Trophoblast cell (in vitro differentiated cells and primary cell): ENCODE results near the gene SAMD14.
A peak's percentile ranks its signal among the peaks of the same experiment; 100 is the strongest.

Experiments
- DNase-seq, 2 donors: peaks; one replicate each; pipeline ENCODE4 v3.0.0-alpha.2; 2016
- H2AFZ ChIP-seq: 2 replicates; pipeline ENCODE4 v1.6.1; 2013; ENCODE audit warnings: low read length, moderate library complexity, mild to moderate bottlenecking; ENCODE audit not compliant: insufficient read depth, poor library complexity
- H2AK5ac ChIP-seq: 2 replicates; pipeline ENCODE4 v1.6.1; 2013; ENCODE audit warnings: mild to moderate bottlenecking, low read length
- H2BK120ac ChIP-seq: 2 replicates; pipeline ENCODE4 v1.6.1; 2013; ENCODE audit warnings: low read length, mild to moderate bottlenecking, moderate library complexity; ENCODE audit not compliant: insufficient read depth, poor library complexity
- H2BK12ac ChIP-seq: 2 replicates; pipeline ENCODE4 v1.6.1; 2013; ENCODE audit warnings: mild to moderate bottlenecking, low read length, moderate library complexity
- H2BK5ac ChIP-seq: 2 replicates; pipeline ENCODE4 v1.6.1; 2013; ENCODE audit warnings: low read length, low read depth, moderate library complexity, mild to moderate bottlenecking; ENCODE audit not compliant: poor library complexity
- H3K14ac ChIP-seq: 2 replicates; pipeline ENCODE4 v1.6.1; 2013; ENCODE audit warnings: mild to moderate bottlenecking, low read length
- H3K18ac ChIP-seq: 2 replicates; pipeline ENCODE4 v1.6.1; 2013; ENCODE audit warnings: mild to moderate bottlenecking, low read length
- H3K23ac ChIP-seq: 2 replicates; pipeline ENCODE4 v1.6.1; 2013; ENCODE audit warnings: low read length
- H3K27ac ChIP-seq: 2 replicates; pipeline ENCODE4 v1.5.1; 2013; ENCODE audit warnings: low read depth, mild to moderate bottlenecking, inconsistent platforms, low read length, moderate library complexity
- H3K27me3 ChIP-seq: 2 replicates; pipeline ENCODE4 v1.6.1; 2013; ENCODE audit warnings: inconsistent platforms, mild to moderate bottlenecking, low read length, moderate library complexity; ENCODE audit not compliant: insufficient read depth
- H3K36me3 ChIP-seq, 2 experiments: 1 replicate in 1 of 2; 2 replicates in 1 of 2; pipeline ENCODE4 v1.6.1; 2013; ENCODE audit warnings: low read length in 2 of 2, mild to moderate bottlenecking in 2 of 2, moderate library complexity in 1 of 2; ENCODE audit not compliant: insufficient read depth in 2 of 2, control insufficient read depth in 1 of 2
- H3K4ac ChIP-seq: 2 replicates; pipeline ENCODE4 v1.6.1; 2013; ENCODE audit warnings: low read depth, mild to moderate bottlenecking, low read length, moderate library complexity
- H3K4me1 ChIP-seq, 2 experiments: 1 replicate in 1 of 2; 2 replicates in 1 of 2; pipeline ENCODE4 v1.6.1; 2013; ENCODE audit warnings: low read length in 2 of 2, mild to moderate bottlenecking in 2 of 2, moderate library complexity in 1 of 2; ENCODE audit not compliant: insufficient read depth in 2 of 2, control insufficient read depth in 1 of 2
- H3K4me2 ChIP-seq: 2 replicates; pipeline ENCODE4 v1.6.1; 2013; ENCODE audit warnings: inconsistent platforms, mild to moderate bottlenecking, low read length, moderate library complexity
- H3K4me3 ChIP-seq: 2 replicates; pipeline ENCODE4 v1.5.1; 2013; ENCODE audit warnings: mild to moderate bottlenecking, low read depth, low read length, inconsistent platforms
- H3K79me1 ChIP-seq: one replicate; pipeline ENCODE4 v1.6.1; 2013; ENCODE audit warnings: low read length
- H3K79me2 ChIP-seq: 2 replicates; pipeline ENCODE4 v1.6.1; 2013; ENCODE audit warnings: low read length, mild to moderate bottlenecking; ENCODE audit not compliant: control insufficient read depth, insufficient read depth, poor library complexity
- H3K9ac ChIP-seq: 2 replicates; pipeline ENCODE4 v1.6.1; 2013; ENCODE audit warnings: mild to moderate bottlenecking, low read length
- H3K9me3 ChIP-seq: 2 replicates; pipeline ENCODE4 v1.6.1; 2013; ENCODE audit warnings: low read depth, mild to moderate bottlenecking, control low read depth, inconsistent platforms, low read length; ENCODE audit not compliant: insufficient read depth
- H4K12ac ChIP-seq: 2 replicates; pipeline ENCODE4 v1.6.1; 2013; ENCODE audit warnings: low read depth, mild to moderate bottlenecking, low read length, moderate library complexity
- H4K8ac ChIP-seq: 2 replicates; pipeline ENCODE4 v1.6.1; 2013; ENCODE audit warnings: low read depth, mild to moderate bottlenecking, low read length, moderate library complexity
- H4K91ac ChIP-seq: one replicate; pipeline ENCODE4 v1.6.1; 2013; ENCODE audit warnings: low read depth, mild to moderate bottlenecking, low read length, moderate library complexity
- WGBS: extraction: QIAGEN DNeasy Blood & Tissue Kit; methylation state at CpG from one replicate; pipeline ENCODE4 v1.1.7; 2013; ENCODE audit warnings: missing lambda C conversion rate; ENCODE audit not compliant: insufficient read length, insufficient coverage; ENCODE audit errors: extremely low coverage; 5-methylcytosine and 5-hydroxymethylcytosine counted together

The SAMD14 gene

DNA sequence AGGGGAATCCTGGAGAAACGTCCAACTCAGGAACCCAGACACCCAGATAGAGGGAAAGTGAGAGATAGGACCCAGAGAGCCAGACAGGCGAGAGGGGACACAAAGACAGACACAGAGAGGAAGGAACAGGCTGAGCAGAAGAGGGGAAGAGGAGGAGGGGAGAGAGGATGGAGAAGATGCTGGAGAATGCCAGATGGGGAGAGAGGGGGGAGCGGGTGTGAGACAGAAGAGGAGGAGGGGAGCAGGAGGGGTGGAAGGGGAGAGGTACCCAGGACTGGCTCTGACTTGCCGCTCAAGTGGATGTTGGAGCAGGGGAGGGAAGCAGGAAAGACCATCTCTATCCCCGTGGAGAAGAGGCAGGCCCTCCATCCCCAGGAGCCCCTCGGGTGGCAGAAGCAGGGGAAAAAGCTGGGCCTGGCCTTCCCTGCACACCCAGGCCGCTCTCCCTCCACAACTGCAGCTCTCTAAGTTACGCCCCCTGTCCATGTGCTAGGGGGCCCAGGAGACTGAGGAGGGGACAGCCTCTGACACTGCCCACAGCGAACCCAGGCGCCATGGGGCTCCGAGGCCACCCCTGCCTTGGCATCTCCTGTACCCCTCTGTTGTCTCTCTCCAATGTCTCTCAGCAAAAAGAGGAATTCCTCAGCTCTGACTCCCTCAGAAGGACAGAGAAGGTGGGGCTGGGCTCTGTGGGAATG is 15.7 kb upstream of the SAMD14 start:
- no peak overlapping the region for H3K4ac ChIP-seq
- H3K79me1 ChIP-seq = peaks cover 11% of the 10 kb centered on the region
- H4K8ac ChIP-seq = no peak overlapping the region
- WGBS = no CpG with 5 or more reads among the region's 11 CpGs
- H3K4me3 ChIP-seq = no peak overlapping the region
- peaks cover 15% of the 10 kb centered on the region for H3K79me2 ChIP-seq
- no peak overlapping the region for H2BK12ac ChIP-seq
- no peak overlapping the region for H3K9ac ChIP-seq
- H4K12ac ChIP-seq = no peak overlapping the region
- peak overlapping the region; percentile 15 for H3K18ac ChIP-seq
- no peak overlapping the region for H2AFZ ChIP-seq
- no peak overlapping the region for H2AK5ac ChIP-seq
- no peak overlapping the region for H3K23ac ChIP-seq
- peaks cover 3% of the 10 kb centered on the region for H3K9me3 ChIP-seq
- DNase-seq = no peak
- H3K27ac ChIP-seq = no peak overlapping the region
- peaks cover 53 to 59% of the 10 kb centered on the region in 2 experiments for H3K36me3 ChIP-seq
- no peak overlapping the region for H3K14ac ChIP-seq
- H4K91ac ChIP-seq = no peak overlapping the region
- H2BK5ac ChIP-seq = no peak overlapping the region
- H2BK120ac ChIP-seq = no peak overlapping the region
- H3K4me2 ChIP-seq = no peak overlapping the region
- H3K27me3 ChIP-seq = no peaks in the 10 kb centered on the region
- H3K4me1 ChIP-seq = peaks cover 5 to 21% of the 10 kb centered on the region in 2 experiments

DNA sequence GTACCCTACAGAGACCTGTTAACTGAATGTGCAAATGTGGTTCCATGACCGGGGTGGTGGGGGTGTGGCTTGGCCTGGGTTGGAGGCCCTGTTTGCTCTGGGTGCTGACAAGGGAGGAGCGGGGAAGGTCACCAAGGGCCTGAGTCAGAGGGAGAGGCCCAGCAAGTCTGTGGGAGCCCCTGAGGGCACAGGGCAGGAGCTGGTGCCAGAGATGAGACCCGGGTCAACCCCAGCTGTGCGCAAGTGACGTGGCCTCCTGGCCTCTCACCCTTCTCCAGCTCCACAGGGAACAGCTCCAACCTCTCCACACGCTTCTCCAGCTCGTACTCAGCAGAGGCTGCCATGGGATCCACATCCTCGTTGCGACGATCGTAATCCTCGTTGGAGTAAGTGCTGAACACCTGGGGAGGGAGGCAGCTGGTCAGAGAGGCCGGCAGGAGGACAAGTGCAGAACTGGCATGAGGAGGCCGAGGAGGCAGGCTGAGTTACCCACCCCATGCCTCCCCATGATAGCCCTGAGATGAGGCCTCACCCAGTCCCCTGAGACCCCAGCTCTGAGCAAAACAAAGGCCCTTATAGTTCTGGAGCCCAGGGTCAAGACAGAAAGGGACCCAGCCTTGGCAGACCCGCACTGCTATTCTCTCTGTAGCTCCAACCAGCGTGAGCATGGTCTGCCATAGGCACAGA is 15.0 kb upstream of the SAMD14 start:
- H2BK12ac ChIP-seq = no peak overlapping the region
- peaks cover 10% of the 10 kb centered on the region for H3K79me2 ChIP-seq
- peaks cover 9% of the 10 kb centered on the region for H3K79me1 ChIP-seq
- no peak overlapping the region for H3K23ac ChIP-seq
- no peak overlapping the region for H3K14ac ChIP-seq
- no peak overlapping the region for H3K4me3 ChIP-seq
- no peak overlapping the region for H2AFZ ChIP-seq
- peaks cover 5 to 23% of the 10 kb centered on the region in 2 experiments for H3K4me1 ChIP-seq
- no peak overlapping the region for H3K4ac ChIP-seq
- no CpG with 5 or more reads among the region's 16 CpGs for WGBS
- no peak overlapping the region for H4K12ac ChIP-seq
- H3K36me3 ChIP-seq = peaks cover 60 to 65% of the 10 kb centered on the region in 2 experiments
- no peaks in the 10 kb centered on the region for H3K27me3 ChIP-seq
- no peak overlapping the region for H3K27ac ChIP-seq
- H2BK120ac ChIP-seq = no peak overlapping the region
- peak in 1 of 2 donors; percentile 33 for DNase-seq
- no peak overlapping the region for H3K4me2 ChIP-seq
- H2BK5ac ChIP-seq = no peak overlapping the region
- no peak overlapping the region for H4K8ac ChIP-seq
- no peak overlapping the region for H3K9ac ChIP-seq
- no peak overlapping the region for H4K91ac ChIP-seq
- peaks cover 3% of the 10 kb centered on the region for H3K9me3 ChIP-seq
- H3K18ac ChIP-seq = no peak overlapping the region
- no peak overlapping the region for H2AK5ac ChIP-seq

DNA sequence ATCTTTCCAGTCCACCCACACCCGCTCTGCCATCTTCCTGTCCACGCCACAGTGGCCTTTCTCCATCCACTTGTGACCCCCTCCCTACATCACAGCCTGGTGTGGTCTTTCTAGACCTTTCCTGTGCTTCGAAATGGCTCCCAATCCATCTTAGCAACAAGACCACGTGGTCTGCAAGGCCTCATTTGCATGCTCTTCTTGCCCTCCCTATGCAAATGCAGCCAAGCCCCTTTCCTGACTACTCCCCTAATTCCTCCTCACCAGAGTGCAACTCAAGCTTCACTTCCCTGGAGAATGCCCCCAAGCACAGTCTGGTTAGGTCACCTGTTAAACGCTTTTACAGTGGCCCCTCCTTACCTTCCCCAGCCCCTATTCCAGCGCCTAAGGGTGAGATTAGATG is 14.4 kb upstream of the SAMD14 start:
- H4K12ac ChIP-seq = no peak overlapping the region

DNA sequence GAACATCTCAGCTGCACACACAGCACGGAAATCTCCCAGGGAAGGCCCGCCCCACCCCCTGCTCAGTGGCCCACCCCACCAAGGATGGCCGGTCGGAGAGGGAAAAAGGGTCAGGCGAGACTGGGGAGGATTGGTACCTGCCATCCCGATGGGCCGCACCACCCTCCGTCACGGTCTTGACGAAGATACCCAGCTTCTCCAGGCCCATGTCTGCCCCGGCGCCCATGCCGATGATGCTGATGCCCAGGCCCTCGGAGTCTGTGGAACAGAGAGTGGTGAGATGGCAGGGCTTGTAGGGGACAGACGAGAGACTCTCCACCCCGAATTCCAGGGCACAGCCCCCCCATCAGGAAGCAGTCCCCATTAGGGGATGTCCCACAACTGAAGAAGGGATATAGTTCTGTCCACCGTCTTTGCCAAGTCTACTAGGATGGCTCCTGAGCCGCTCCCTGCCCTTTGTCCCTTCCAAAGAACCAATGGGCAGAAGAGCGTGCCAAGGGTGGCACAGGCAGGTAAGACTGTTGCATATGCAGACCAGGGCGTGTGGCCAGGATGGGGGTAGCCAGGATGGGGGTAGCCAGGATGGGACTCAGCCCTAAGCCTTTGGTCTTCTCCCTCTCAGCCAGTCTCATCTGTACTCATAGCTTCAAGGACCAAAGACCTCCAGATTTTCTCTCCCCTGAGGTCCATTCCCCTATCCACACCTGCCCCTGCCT is 13.7 kb upstream of the SAMD14 start:
- no peak overlapping the region for H2AK5ac ChIP-seq
- no peak overlapping the region for H4K91ac ChIP-seq
- H4K12ac ChIP-seq = no peak overlapping the region
- no CpG with 5 or more reads among the region's 20 CpGs for WGBS
- no peak overlapping the region for H4K8ac ChIP-seq
- DNase-seq = peak in 1 of 2 donors; percentile 21
- H3K27me3 ChIP-seq = no peaks in the 10 kb centered on the region
- no peak overlapping the region for H3K4ac ChIP-seq
- no peak overlapping the region for H3K14ac ChIP-seq
- H3K4me3 ChIP-seq = no peak overlapping the region
- H2BK120ac ChIP-seq = no peak overlapping the region
- H3K79me1 ChIP-seq = no peaks in the 10 kb centered on the region
- H3K36me3 ChIP-seq = peaks cover 72 to 77% of the 10 kb centered on the region in 2 experiments
- H3K18ac ChIP-seq = no peak overlapping the region
- no peak overlapping the region for H2BK12ac ChIP-seq
- no peaks in the 10 kb centered on the region for H3K79me2 ChIP-seq
- H3K4me1 ChIP-seq = peaks cover 4 to 14% of the 10 kb centered on the region in 2 experiments
- no peak overlapping the region for H3K27ac ChIP-seq
- peaks cover 3% of the 10 kb centered on the region for H3K9me3 ChIP-seq
- no peak overlapping the region for H3K23ac ChIP-seq
- no peak overlapping the region for H3K9ac ChIP-seq
- H3K4me2 ChIP-seq = no peak overlapping the region
- H2BK5ac ChIP-seq = no peak overlapping the region
- H2AFZ ChIP-seq = no peak overlapping the region

More for the DNA sequence above, 14.4 kb upstream of the SAMD14 start:
- H3K27ac ChIP-seq = no peak overlapping the region
- no peak overlapping the region for H3K4ac ChIP-seq
- no peaks in the 10 kb centered on the region for H3K27me3 ChIP-seq
- H3K36me3 ChIP-seq = peaks cover 66 to 69% of the 10 kb centered on the region in 2 experiments
- no peak overlapping the region for H3K4me3 ChIP-seq
- no peak overlapping the region for H4K91ac ChIP-seq
- no peak overlapping the region for H2AK5ac ChIP-seq
- peaks cover 3% of the 10 kb centered on the region for H3K9me3 ChIP-seq
- no peak overlapping the region for H2BK5ac ChIP-seq
- DNase-seq = no peak
- H2AFZ ChIP-seq = no peak overlapping the region
- peaks cover 4% of the 10 kb centered on the region for H3K79me1 ChIP-seq
- H3K4me1 ChIP-seq = peaks cover 5 to 19% of the 10 kb centered on the region in 2 experiments
- H2BK12ac ChIP-seq = no peak overlapping the region
- H3K18ac ChIP-seq = no peak overlapping the region
- H3K4me2 ChIP-seq = no peak overlapping the region
- H3K23ac ChIP-seq = no peak overlapping the region
- no peak overlapping the region for H3K14ac ChIP-seq
- H3K79me2 ChIP-seq = peaks cover 4% of the 10 kb centered on the region
- H3K9ac ChIP-seq = no peak overlapping the region
- WGBS = no CpG with 5 or more reads among the region's 6 CpGs
- no peak overlapping the region for H2BK120ac ChIP-seq
- H4K8ac ChIP-seq = no peak overlapping the region
